Activated CD4-positive, CD25-positive, alpha-beta regulatory T cell treated with anti-CD3 and anti-CD28 coated beads, Interleukin-2, amount 50 U/mL, for 72 hours (primary cell): ENCODE data around the gene SLC35B1.

Experiments
- DNase-seq: peaks from one replicate; pipeline ENCODE4 v3.0.0; 2021

Gene SLC35B1, protein sequence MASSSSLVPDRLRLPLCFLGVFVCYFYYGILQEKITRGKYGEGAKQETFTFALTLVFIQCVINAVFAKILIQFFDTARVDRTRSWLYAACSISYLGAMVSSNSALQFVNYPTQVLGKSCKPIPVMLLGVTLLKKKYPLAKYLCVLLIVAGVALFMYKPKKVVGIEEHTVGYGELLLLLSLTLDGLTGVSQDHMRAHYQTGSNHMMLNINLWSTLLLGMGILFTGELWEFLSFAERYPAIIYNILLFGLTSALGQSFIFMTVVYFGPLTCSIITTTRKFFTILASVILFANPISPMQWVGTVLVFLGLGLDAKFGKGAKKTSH

DNA sequence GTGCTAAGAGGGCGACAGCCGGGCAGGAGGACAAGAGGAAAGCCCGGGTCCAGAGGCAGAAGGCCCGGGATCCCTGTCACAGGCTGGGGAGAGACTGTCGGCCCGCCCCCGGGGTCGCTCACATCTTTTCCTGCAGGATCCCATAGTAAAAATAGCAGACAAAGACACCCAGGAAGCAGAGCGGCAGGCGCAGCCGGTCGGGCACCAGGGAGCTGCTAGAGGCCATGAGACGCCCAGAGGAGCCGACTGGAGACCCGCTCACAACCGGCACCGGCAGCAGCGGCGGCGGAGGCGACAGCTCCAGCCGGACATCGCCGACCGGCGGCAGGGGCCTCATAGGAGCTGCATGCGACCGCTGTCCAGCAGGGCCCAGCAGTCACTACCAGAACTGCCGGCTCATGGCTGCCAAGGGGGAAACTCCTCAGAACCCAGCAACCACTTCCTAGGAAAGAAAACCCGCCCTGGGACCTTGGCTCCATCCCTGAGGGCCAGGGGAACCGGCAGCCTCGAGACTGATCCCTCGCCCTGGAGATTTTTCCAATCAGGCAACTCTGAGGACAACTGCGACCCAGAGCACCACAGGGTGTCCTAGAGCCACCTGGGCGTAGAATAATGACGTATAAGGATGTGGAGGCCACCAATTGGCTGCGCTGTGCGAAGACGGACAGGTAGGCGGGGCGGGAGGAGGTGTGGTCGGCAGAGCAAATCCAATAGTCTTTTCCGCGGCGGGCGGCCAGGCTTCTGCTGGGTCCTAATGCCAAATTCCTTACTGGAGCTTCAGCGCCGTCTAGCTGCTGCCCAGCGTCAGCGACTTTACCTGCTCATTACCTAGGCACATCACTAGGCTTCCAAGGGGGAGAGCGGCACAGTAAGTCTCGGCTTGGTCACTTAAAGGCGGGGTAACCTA is at the start of gene SLC35B1:
Gene SLC35B1, minus strand, starts transcription at position 357 of the 907 bp plus-strand sequence. Its CDS starts 131 bp downstream, at position 226.
- DNase-seq, result peak; percentile 96

DNA sequence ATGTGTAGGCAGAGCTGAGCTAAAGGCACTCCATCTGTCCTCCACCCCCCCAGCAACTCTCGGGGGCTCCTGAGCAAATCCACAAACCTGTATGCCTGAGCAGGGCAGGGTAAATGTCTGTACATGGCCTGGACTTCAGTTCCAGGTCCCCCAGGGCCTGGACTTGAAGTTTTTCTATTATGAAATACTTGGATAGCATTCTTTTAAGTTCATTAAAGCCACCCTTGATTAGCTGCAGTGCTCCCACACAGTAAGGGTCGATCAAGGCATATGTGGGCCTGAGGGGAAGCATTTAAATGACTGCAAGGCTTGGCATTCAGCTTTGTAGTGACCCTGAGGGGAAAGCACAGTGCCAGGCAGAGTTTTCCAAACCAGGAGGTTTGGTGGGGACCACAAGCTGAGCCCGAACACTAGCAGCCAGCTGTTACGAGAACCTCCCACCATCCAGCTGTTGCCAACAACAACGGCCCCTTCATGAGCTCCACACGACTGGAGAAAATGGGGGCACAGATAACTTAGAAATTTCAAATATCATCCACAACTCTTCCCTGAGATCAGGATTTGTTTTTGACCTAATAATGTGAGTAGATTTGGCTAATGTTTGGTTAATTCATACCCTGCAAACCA is 49.5 kb upstream of the SLC35B1 start:
- no peak for DNase-seq

DNA sequence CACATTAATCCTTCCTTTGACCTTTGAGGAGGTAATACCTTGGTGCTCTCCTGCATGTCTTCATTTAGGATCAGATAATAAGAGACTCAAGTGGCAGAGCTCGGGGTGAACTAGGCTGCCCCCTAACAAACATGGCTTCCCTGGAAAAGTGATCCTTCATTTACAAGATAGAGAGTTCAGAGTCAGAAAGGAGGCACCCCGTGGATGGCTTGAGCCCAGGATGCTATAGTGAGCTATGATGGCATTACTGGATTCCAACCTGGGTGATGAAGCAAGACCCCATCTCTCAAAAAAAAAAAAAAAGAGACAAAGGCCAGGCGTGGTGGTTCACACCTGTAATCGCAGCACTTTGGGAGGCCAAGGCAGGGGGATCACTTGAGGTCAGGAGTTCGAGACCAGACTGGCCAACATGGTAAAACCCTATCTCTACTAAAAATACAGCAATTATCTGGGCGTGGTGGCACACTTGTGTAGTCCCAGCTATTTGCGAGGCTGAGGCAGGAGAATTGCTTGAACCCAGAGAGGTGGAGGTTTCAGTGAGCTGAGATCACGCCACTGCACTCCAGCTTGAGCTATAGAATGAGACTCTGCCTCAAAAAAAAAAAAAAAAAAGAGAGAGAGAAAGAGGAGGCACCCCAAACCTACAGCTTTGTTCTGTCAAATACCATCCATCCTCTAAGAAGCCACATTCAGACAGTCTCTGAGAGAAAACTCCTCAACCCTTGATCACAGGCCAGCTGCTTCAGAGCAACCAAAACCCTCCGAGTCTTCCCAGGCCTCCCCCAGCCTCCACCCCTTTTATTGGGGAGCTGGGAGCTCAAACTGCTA is 48.8 kb upstream of the SLC35B1 start:
- no peak for DNase-seq

DNA sequence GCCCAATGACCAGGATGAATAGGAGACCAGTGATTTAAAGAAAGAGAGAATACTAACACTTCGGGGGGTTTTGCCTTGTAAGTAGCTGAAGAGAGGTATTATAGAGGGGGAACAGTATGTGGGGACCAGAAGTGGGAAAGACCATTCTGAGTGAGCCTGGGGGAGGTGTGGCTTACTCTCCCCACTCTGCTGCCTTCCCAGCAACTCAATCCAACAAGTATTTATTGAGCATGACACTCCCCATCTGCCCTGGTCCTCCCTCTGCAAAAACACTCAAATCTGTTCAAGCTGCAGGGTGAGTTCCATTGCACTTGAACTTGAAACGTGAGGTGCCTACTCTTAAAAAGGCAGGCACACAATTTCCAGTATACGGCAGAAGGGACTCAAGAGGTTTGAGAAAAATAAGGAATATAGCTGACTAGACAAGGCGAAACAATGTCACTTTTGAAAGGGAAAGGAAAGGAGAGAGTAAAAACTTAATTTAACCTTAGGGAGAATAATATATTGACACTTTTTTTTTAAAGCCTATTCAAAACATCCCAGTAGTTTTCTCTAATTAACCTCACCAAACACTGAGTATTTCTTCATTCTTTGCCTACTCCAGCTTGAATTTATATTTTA is 48.0 kb upstream of the SLC35B1 start:
- DNase-seq, result no peak

DNA sequence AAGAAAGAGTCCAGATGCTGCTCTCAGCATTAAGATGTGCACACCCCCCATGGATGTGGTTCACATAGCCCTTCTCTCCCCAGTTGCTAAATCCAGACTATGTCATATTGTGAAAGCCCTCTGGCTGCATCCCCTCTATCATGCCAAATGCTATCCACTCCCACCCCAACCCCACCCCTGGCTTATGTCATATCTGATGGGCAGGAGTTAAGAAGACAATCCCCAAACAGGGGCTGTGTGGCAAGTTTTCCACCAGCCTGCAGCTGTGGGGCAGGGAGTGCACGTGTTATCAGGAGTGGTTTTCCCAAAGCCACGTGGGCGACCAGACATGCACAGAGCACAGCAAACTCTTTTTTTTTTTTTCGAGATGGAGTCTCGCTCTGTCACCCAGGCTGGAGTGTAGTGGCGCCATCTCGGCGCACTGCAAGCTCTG is 46.2 kb upstream of the SLC35B1 start:
- DNase-seq, result peak; percentile 17

DNA sequence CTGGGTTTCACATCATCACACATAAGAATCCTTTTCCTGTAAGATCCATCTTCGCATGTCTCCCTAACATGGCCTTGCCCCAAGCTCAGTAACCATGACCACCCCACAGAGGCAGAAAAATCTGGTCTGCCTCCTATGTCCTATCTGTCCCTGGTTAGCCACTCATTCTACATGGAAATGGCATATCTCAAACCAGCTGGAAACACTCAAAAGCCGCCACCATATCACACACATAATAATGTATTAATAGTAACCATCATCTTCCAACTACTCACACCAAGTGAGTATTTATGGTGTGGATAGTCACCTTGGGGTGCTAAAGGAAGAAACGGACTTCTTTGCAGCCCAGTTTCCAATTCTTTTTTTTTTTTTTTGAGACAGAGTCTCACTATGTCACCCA is 44.7 kb upstream of the SLC35B1 start:
- DNase-seq, result no peak

DNA sequence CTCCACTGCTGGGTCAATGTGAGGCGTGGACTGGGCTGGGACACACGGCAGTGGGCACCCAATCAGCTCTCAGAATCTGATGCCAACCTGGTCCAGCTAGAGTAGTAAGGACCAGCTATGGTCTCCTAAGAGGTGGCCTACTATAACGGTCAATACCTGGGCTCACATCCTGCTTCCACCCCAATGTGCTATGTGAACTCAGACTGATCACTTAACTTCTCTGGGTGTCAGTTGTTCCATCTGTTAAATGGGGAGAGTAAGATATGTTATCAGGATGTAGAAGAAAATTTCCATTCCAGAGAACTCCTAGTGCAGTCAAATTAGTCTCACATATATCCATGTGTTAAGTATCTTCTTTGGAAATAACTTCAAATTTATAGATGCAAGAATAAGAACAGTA is 42.0 kb upstream of the SLC35B1 start:
- DNase-seq, result no peak

DNA sequence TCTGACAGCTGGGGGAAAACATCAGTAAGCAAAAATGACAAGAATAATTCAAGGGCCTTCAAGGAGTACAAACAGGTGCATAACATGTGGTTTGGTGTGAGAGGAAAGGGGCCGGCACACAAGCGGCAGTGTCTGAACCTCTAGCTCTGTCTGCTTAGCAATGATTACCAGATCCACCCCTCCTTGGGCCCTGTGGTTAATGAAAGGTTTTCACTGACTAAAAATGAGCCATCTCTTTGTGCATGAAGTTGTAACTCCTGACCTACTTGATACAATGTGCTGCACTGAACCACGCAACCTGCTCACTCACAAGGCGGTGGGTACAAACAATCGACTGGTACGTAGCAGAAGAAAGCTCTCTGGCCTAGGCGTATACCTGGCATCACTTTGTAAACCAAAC is 41.0 kb upstream of the SLC35B1 start:
- peak; percentile 50 for DNase-seq

DNA sequence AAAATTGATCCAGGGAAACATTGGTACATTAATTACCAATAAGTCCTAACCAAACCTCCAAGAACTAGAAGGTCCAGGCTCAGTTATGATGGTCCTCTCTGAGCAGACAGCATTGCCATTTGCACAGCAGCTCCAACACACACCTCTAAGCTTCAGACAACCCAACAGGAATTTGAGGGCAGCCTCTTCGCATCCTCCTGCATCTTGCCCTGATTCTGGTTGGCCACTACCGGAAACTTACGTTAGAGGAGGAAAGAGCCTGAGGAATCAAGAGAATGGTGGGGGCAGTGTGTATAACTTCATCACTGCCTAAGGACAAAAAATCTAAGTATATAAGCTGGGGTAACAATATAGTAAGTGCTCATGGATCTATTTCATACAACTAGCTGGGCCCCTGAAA is 40.5 kb upstream of the SLC35B1 start:
- DNase-seq, result no peak

DNA sequence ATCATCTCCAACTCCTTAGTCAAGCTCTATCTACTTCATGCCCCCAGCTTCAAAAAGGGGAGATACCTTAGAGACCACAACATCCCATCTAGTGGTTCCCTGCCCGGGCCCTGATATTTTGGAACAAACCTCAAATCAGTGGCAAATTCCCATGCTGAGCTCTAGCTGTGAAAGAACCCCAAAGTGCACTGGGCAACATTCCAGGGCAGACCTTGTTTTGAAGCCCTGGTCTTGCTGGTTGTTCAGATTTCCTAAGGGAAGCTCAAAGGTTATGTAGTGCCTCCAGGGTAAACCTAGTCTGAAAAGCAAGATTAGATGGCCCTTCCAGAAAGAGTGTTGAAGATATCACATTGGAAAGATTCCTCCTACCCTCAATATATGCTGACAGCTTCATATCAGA is 39.9 kb upstream of the SLC35B1 start:
- DNase-seq, result no peak

DNA sequence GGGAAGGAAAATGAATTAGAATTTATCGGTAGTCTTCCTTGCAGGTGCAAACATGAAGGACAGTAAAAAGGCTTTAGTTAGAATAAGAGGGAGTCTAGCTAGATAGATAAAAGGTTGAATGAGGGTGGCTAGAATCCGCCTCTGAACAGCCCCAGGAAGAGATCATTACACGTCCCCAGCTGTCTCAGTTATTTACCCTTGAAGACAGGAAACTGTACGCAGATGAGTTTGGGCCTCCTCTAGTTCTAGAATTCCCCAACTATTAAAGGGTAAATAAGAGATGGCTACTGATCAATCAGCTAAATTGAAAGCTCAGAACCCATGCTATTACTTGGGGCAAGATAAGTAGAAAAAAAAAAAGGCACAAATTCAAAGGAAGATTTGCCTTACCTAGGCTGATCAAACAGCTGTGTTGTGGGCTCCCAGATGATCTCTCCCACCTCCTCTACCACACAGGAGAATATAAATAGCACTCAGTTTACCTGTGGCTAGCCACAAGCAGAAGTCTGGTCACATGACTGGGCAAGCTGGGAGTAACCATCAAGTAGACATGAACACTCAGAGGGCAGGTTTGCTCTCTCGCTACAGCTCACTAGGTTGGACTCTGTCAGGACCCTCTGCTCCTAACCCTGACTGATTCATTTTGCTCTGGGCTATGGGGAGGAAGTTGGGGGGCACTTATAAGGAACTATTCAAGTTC is 39.2 kb upstream of the SLC35B1 start:
- no peak for DNase-seq

DNA sequence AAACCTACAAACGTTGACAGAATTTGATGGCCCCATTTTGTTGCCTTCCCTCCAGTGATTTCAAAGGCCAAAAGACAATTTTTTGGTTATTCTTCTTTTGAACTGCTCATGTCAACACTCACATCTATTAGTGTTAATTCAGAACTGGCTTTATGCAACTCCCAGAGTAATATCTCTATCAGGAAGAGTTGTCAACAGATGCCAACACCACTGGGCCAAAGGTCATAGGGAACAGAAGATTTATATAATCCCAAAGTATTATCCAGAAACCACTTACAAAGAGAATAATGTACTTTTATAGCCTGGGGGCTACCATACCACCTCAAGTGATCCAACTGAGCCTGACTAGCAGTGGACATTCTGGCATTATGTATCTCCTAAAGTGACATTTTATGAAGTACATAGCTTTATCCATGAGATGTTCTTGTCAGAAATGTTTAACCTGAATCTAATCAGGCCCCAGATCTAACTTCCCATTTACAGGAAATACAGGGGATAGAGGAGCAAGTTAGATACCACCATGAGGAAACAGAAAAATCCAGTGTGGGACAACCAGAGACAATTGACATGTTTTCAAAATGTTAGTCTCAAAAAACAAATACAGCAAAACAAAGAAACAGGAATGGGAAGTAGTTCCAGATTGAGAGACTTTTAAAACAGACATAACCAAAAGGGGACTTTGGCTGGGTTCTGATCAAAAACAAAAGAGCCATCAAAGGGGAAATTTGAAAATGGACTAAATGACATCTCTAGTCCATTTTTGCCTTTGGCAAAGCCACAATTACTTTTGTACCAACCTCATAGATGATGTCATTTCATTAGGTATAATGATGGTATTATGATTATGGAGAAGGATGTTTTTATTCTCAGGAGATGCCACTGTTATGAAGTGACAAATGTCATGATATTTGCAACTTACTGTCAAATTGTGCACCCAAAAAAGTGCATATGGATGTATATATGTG is 37.7 kb upstream of the SLC35B1 start:
- no peak for DNase-seq

DNA sequence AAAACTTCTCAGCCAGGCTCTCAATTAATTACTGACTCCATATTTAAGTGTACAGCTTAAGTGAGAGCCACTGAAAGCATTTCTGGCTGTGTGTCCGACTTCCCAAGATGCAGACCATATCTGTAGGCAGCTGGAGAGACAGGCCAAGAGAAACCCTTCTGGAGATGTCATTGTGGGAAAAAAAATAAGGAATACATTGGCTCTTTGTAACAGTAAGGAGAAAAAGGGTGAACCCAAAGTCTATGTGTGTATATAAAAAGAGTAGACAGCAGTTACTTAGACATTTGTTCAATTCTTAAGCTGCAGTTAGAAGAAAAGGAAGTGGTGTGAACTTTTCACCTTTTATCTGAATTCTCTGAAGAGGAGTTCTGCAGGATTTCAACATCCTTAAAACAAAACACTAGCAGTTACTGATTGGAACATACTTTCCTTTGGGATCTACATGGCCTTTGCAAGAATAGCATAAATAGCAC is 34.4 kb upstream of the SLC35B1 start:
- DNase-seq, result no peak

DNA sequence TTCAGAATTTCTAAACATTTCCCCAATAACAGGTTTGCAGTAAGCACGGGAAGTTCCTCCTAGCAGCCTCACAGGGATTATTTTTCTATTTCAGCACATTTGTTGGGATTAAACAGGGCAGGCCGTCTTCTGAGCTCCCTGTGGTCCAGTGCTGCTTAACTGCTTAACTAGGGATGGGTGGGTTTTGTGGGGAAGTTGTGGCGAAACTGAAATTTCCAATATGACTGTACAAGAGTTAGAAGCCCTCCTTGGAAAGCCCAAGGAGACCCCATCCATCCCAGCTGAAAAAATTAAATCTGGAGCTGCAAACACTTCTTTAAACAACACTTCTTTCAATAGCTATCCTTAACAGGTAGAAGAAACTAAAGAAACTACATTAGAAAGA is 33.9 kb upstream of the SLC35B1 start:
- no peak for DNase-seq

DNA sequence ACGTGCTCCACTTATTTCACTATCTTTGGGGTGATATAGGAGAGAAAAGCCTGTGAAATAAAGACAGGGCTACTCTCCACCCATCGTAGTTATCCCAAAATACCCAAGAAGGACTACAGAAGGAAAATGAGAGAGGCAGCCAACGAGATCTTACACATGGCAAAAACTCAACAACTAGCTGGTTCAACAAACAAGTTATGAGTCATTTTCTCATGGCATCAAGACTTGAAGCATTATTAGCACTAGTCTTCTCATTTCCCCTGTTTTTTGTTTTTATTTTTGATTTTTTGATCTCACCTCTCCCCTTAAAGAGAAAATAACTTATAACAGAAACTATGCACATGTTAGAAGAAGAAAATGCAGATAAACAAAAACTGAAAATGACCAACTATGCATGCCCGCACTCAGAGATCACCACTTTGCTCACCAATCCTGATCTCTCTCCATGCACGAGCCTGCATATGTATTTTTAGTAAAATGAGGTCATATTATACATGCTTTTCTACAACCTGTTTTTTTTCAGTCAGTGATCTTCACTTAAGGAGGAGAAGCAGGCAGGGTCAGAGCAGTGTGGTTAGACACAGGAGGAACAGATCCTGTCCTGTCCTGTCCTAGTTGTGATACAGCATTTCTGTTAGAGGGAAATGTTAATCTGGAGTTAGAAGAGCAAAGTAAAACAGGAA is 33.4 kb upstream of the SLC35B1 start:
- no peak for DNase-seq

DNA sequence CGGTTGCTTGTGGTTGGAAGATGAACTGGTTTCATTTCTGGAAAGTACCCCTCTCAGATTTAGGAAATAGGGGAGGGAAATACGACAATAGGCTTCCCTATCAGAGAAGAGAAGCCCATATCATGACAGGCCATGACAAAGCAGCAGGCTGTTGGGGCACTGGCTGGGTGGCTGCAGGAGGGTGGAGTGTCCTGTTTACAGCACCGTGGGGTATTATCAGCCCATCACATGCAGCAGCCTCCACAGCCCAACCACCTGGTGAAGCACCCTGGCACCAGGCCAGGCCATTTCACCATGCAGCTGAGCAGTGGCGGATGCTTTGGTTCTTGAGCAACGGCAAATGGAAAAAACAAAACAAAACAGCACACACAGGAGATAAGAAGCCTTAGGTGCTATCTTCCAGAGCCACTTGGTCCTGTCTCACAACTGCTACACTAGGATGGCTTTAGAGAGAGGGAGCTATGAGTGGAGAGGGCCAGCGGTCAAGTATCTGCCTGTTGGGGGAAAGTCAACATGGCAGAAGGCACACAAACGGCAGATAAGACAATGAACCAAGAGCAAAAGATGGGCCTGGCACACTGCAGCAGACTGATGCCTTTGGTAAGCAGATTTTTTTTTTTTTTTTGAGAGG is 32.0 kb upstream of the SLC35B1 start:
- DNase-seq, result peak; percentile 82

DNA sequence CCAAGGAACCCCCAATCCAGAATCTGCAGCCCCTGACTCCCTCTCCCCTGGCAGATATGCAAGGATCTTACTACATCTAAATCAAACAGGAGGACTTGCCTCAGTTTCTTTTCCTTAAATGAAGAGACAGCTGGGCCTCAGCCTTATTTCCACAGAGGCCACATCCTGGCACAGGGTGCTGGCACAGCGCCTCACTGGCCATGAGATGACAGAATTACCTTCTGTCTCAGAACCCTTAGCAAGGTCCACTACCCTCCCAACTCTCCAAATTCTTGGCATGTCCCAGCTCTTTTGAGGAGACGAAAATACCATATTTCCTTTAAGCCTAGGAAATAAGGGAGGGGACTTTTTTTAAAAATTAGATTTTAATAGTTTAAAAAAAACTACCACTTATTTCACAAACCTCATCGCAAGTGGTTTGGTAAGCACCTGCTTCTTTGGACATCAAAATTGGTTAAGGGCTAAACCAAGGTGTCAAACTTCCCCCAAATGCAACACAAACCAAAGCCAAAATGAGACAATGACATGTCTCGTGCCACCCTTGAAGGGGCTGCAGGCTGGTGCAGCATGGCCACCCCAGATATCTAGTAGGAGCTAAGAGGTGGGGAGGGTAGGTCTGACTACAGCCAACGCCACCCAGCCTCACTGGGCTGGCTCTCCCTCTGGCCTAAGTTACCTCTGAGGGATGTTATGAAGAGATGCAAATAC is 30.8 kb upstream of the SLC35B1 start:
- DNase-seq, result no peak
